Erythroblast (primary cell): ENCODE measurements around the gene TMEM25.
"Not testable (repeated sequence)": the region's sequence is repeated elsewhere in the genome, so short reads cannot be mapped to it uniquely, and the experiment has no call there.

ENCODE experiments used
- DNase-seq, 2 experiments: peaks; one replicate each; lab custom pipeline; 2025; lab: John Stamatoyannopoulos, UW
- GATA1 ChIP-seq: IDR thresholded peaks from 2 replicates; pipeline ENCODE4 v1.6.1; 2011; ENCODE audit warnings: low read depth, mild to moderate bottlenecking, control low read depth, low read length, moderate library complexity
- POLR2A ChIP-seq: IDR thresholded peaks from 2 replicates; pipeline ENCODE4 v1.6.1; 2011; ENCODE audit warnings: mild to moderate bottlenecking, low read length

Gene TMEM25

GRCh38 chr11:118544010-118544646 is 13.1 kb downstream of the TMEM25 start:
- no peak for TF ChIP-seq GATA1
- no peak for TF ChIP-seq POLR2A
- no peak for DNase-seq

DNA sequence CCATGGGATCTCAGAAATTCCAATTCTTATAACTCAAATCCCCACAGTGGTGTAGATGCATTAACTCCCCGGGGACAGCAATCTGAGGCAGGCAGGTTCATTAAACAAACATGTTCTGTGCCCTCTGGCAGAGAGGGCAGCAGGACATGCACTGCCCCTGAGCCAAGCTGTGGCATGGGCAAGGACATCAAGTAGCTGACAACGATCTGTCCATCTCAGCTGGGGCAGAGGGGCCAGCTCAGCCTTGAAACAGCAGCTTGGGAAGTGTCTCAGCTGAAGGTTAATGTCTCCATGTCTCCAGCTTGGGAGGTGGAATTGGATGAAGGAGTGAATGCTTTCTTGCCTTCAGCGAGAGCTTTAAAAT is 13.6 kb downstream of the TMEM25 start:
- DNase-seq, result no peak
- no peak for TF ChIP-seq POLR2A
- TF ChIP-seq GATA1, result no peak

- TF ChIP-seq POLR2A (no peak), GATA1 (no peak)
- no peak for DNase-seq
Measured at GRCh38 chr11:118545533-118545932, 14.5 kb downstream of the TMEM25 start.

GRCh38 chr11:118547132-118547531 is 16.1 kb downstream of the TMEM25 start:
- peak; percentile 58 to 66 for DNase-seq
- TF ChIP-seq GATA1 (no peak), POLR2A (no peak)

DNA sequence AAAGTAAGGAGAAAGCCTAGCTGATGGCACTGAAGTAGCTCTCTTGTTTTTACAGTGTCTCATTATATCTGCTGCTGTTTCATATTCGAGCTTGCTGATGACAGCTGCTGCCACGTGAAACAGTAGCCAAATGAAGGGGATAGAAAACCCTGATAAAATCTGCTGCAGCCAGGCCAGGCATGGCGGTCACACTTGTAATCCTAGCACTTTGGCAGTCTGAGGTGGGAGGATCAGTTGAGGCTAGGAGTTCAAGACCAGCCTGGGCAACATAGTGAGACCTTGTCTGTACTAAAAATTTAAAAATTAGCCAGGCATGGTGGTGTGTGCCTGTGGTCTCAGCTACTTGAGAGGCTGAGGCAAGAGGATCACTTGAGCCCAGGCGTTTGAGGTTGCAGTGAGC is 21.3 kb downstream of the TMEM25 start:
- TF ChIP-seq POLR2A (no peak), GATA1 (no peak)
- no peak for DNase-seq

- TF ChIP-seq POLR2A (no peak), GATA1 (no peak)
- no peak for DNase-seq
Measured at GRCh38 chr11:118560806-118561205, 29.8 kb downstream of the TMEM25 start.

GRCh38 chr11:118565051-118565450 is 34.1 kb downstream of the TMEM25 start:
- DNase-seq, result no peak

GRCh38 chr11:118569670-118570069 is 38.7 kb downstream of the TMEM25 start:
- no peak for TF ChIP-seq POLR2A
- TF ChIP-seq GATA1, result no peak
- no peak for DNase-seq

More at GRCh38 chr11:118565051-118565450, 34.1 kb downstream of the TMEM25 start:
- TF ChIP-seq GATA1 (no peak), POLR2A (no peak)

- TF ChIP-seq GATA1 (no peak), POLR2A (no peak)
- no peak for DNase-seq
Measured at GRCh38 chr11:118570787-118571186, 39.8 kb downstream of the TMEM25 start.

DNA sequence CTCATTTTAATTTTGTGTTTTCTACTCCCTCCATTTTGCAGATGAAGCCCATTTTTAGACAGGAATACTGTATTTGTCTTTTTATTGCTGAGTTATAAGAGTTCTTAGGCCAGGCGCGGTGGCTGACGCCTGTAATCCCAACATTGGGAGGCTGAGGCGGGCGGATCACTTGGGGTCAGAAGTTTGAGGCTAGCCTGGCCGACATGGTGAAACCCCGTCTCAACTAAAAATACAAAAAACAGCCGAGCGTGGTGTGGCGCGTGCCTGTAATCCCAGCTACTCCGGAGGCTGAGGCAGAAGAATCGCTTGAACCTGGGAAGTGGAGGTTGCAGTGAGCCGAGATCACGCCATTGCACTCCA is 40.7 kb downstream of the TMEM25 start:
- DNase-seq, result not testable (repeated sequence)

- DNase-seq, result peak; percentile 88 to 89
- TF ChIP-seq GATA1 (no peak), POLR2A (peak; percentile 63)
Measured at GRCh38 chr11:118572061-118572980, 41.3 kb downstream of the TMEM25 start, which contains the start of gene ARCN1. Gene ARCN1 (plus strand): TSS chr11:118572409. CDS start chr11:118572548, 139 bp downstream.

- peak; percentile 71 to 77 for DNase-seq
- no peak for TF ChIP-seq POLR2A
- no peak for TF ChIP-seq GATA1
Measured at GRCh38 chr11:118572981-118573550, 42.1 kb downstream of the TMEM25 start.

- DNase-seq, result no peak
- TF ChIP-seq POLR2A (no peak), GATA1 (no peak)
Measured at GRCh38 chr11:118574636-118575035, 43.6 kb downstream of the TMEM25 start.

DNA sequence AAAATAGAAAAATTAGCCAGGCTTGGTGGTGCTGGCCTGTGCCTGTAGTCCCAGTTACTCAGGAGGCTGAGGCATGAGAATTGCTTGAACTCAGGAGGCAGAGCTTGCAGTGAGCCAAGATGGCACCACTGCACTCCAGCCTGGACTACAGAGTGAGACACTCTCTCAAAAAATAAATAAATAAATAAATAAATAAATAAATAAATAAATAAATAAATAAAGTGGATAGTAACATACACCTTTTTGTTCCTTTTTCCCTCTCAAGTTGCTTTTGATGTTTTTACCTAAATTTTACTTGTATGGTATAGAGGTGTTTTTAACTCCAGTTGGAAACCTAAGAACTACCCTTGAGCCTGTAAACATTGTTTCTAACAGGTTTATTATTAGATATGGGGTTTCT is 47.0 kb downstream of the TMEM25 start:
- not testable (repeated sequence) for DNase-seq
